IMR-90 (cell line): Measurements from ENCODE around the gene SCN8A. TPM values are rescaled to one million over a fixed set of nuclear protein-coding genes. Genes with fewer than 3 reads are reported as not detected.

Source experiments
- ATAC-seq: fragments of 200-7000 bp; cut with Tn5 transposase; 2 replicates; pipeline ENCODE4 v1.9.1; 2020; ENCODE audit warnings: low read depth, mild to moderate bottlenecking, moderate library complexity
- BruUV-seq: library from RNA; stranded (reverse); fragments of 400-500 nt; replicated peaks from 2 replicates; lab custom pipeline; 2021; lab: Mats Ljungman, UMichigan
- CTCF ChIA-PET: fragments of 300-600 bp; formaldehyde crosslinking; extraction: SDS; loops from one replicate; lab custom pipeline; 2021; ENCODE audit warnings: antibody characterized with exemption; lab: Yijun Ruan, JAX
- POLR2A ChIA-PET: fragments of 300-600 bp; sonication (Branson Sonifier 250); formaldehyde crosslinking; loops from one replicate; lab custom pipeline; 2022; ENCODE audit warnings: antibody characterized with exemption; ENCODE audit not compliant: unreplicated experiment; lab: Charles Lee
- DNase-seq: peaks from one replicate; pipeline ENCODE4 v3.0.0; 2013
- H2AFZ ChIP-seq: replicated peaks from 2 replicates; pipeline ENCODE3; 2013; ENCODE audit warnings: low read length, mild to moderate bottlenecking; ENCODE audit not compliant: poor library complexity
- H2AK5ac ChIP-seq: 2 replicates; pipeline ENCODE4 v1.6.1; 2013; ENCODE audit warnings: low read depth, low read length, inconsistent platforms
- H2AK9ac ChIP-seq: replicated peaks from 2 replicates; pipeline ENCODE3; 2013; ENCODE audit warnings: mild to moderate bottlenecking, low read depth, low read length, moderate library complexity; ENCODE audit not compliant: poor library complexity
- H2BK120ac ChIP-seq: 2 replicates; pipeline ENCODE4 v1.6.1; 2013; ENCODE audit warnings: low read depth, low read length, inconsistent platforms
- H2BK15ac ChIP-seq: 3 replicates; pipeline ENCODE4 v1.6.1; 2013; ENCODE audit warnings: low read depth, low read length, inconsistent platforms
- H2BK20ac ChIP-seq: 2 replicates; pipeline ENCODE4 v1.6.1; 2013; ENCODE audit warnings: low read depth, mild to moderate bottlenecking, inconsistent platforms, low read length, moderate library complexity
- H2BK5ac ChIP-seq: 2 replicates; pipeline ENCODE4 v1.6.1; 2013; ENCODE audit warnings: mild to moderate bottlenecking, low read depth, low read length, inconsistent platforms; ENCODE audit not compliant: poor library complexity, severe bottlenecking
- H3K14ac ChIP-seq: replicated peaks from 2 replicates; pipeline ENCODE4 v1.6.1; 2013; ENCODE audit warnings: low read depth, low read length, inconsistent platforms
- H3K18ac ChIP-seq: 2 replicates; pipeline ENCODE4 v1.6.1; 2013; ENCODE audit warnings: low read depth, low read length, control low read depth
- H3K23ac ChIP-seq: 2 replicates; pipeline ENCODE4 v1.6.1; 2013; ENCODE audit warnings: low read depth, low read length, inconsistent platforms
- H3K27ac ChIP-seq: 2 replicates; pipeline ENCODE4 v1.5.1; 2013; ENCODE audit warnings: mild to moderate bottlenecking, control low read depth, low read length; ENCODE audit not compliant: insufficient read depth
- H3K27me3 ChIP-seq: 2 replicates; pipeline ENCODE4 v1.6.1; 2013; ENCODE audit warnings: low read length; ENCODE audit not compliant: control insufficient read depth, insufficient read depth
- H3K36me3 ChIP-seq: 2 replicates; pipeline ENCODE4 v1.6.1; 2013; ENCODE audit warnings: low read length, mixed read lengths; ENCODE audit not compliant: control insufficient read depth, insufficient read depth
- H3K4ac ChIP-seq: 2 replicates; pipeline ENCODE4 v1.6.1; 2013; ENCODE audit warnings: low read depth, low read length, inconsistent platforms
- H3K4me1 ChIP-seq: 2 replicates; pipeline ENCODE4 v1.6.1; 2013; ENCODE audit warnings: low read length, mixed read lengths; ENCODE audit not compliant: control insufficient read depth, insufficient read depth
- H3K4me2 ChIP-seq: 2 replicates; pipeline ENCODE4 v1.6.1; 2013; ENCODE audit warnings: low read depth, mild to moderate bottlenecking, control low read depth, low read length, moderate library complexity
- H3K4me3 ChIP-seq: 2 replicates; pipeline ENCODE4 v1.5.1; 2013; ENCODE audit warnings: low read depth, mild to moderate bottlenecking, control low read depth, low read length, moderate library complexity; ENCODE audit not compliant: insufficient read depth
- H3K56ac ChIP-seq: 2 replicates; pipeline ENCODE4 v1.6.1; 2013; ENCODE audit warnings: low read length, inconsistent platforms; ENCODE audit not compliant: insufficient read depth; ENCODE audit errors: extremely low read depth
- H3K79me1 ChIP-seq, 2 experiments: 2 replicates each; pipeline ENCODE4 v1.6.1; 2013; ENCODE audit warnings: low read length in 2 of 2, inconsistent platforms in 1 of 2, low read depth in 1 of 2
- H3K9ac ChIP-seq: 2 replicates; pipeline ENCODE4 v1.6.1; 2013; ENCODE audit warnings: low read depth, low read length, control low read depth
- H3K9me1 ChIP-seq: 2 replicates; pipeline ENCODE4 v1.6.1; 2013; ENCODE audit warnings: low read length, inconsistent platforms; ENCODE audit not compliant: insufficient read depth
- H3K9me3 ChIP-seq: 2 replicates; pipeline ENCODE4 v1.6.1; 2013; ENCODE audit warnings: low read length; ENCODE audit not compliant: control insufficient read depth, insufficient read depth
- H4K20me1 ChIP-seq: 2 replicates; pipeline ENCODE4 v1.6.1; 2013; ENCODE audit warnings: low read length, inconsistent platforms; ENCODE audit not compliant: insufficient read depth
- H4K5ac ChIP-seq: 2 replicates; pipeline ENCODE4 v1.6.1; 2013; ENCODE audit warnings: mild to moderate bottlenecking, low read depth, low read length, control low read depth
- H4K8ac ChIP-seq, 2 experiments: 2 replicates each; pipeline ENCODE4 v1.6.1; 2013; ENCODE audit warnings: low read depth in 2 of 2, low read length in 2 of 2, control low read depth in 1 of 2, inconsistent platforms in 1 of 2
- H4K91ac ChIP-seq: 2 replicates; pipeline ENCODE4 v1.6.1; 2013; ENCODE audit warnings: low read depth, low read length, inconsistent platforms; ENCODE audit not compliant: insufficient read depth
- BHLHE40 ChIP-seq: fragments of 150-350 bp; IDR thresholded peaks from 2 replicates; pipeline ENCODE4 v1.6.1; 2016; ENCODE audit warnings: mild to moderate bottlenecking, low read depth, low read length
- CEBPB ChIP-seq: IDR thresholded peaks from 2 replicates; pipeline ENCODE4 v1.6.1; 2012; ENCODE audit warnings: low read depth, low read length, improper control_type of control experiment
- CHD1 ChIP-seq: IDR thresholded peaks from 2 replicates; pipeline ENCODE4 v1.6.1; 2012; ENCODE audit warnings: low read depth, low read length, improper control_type of control experiment
- ELK1 ChIP-seq: fragments of 150-350 bp; IDR thresholded peaks from 2 replicates; pipeline ENCODE4 v1.6.1; 2016; ENCODE audit warnings: low read depth, mild to moderate bottlenecking, low read length, moderate library complexity, borderline replicate concordance
- FOS ChIP-seq: fragments of 150-350 bp; IDR thresholded peaks from 2 replicates; pipeline ENCODE4 v1.6.1; 2016; ENCODE audit warnings: low read depth, low read length
- MAZ ChIP-seq: IDR thresholded peaks from 2 replicates; pipeline ENCODE4 v1.6.1; 2012; ENCODE audit warnings: low read depth, mild to moderate bottlenecking, low read length, improper control_type of control experiment, moderate library complexity, borderline replicate concordance
- MXI1 ChIP-seq: IDR thresholded peaks from 2 replicates; pipeline ENCODE4 v1.6.1; 2012; ENCODE audit warnings: low read depth, mild to moderate bottlenecking, low read length, moderate library complexity, borderline replicate concordance
- NFE2L2 ChIP-seq: fragments of 150-350 bp; IDR thresholded peaks from 2 replicates; pipeline ENCODE4 v1.6.1; 2016; ENCODE audit warnings: low read depth, mild to moderate bottlenecking, low read length
- POLR2A ChIP-seq: IDR thresholded peaks from 2 replicates; pipeline ENCODE4 v1.6.1; 2012; ENCODE audit warnings: mild to moderate bottlenecking, low read depth, low read length
- RAD21 ChIP-seq: IDR thresholded peaks from 2 replicates; pipeline ENCODE4 v1.6.1; 2012; ENCODE audit warnings: low read length, improper control_type of control experiment
- RCOR1 ChIP-seq: IDR thresholded peaks from 2 replicates; pipeline ENCODE4 v1.6.1; 2012; ENCODE audit warnings: mild to moderate bottlenecking, low read length, improper control_type of control experiment; ENCODE audit not compliant: insufficient replicate concordance
- RFX5 ChIP-seq: IDR thresholded peaks from 2 replicates; pipeline ENCODE4 v1.8.0; 2012; ENCODE audit warnings: low read depth, mild to moderate bottlenecking, low read length, moderate library complexity
- USF2 ChIP-seq: fragments of 150-350 bp; IDR thresholded peaks from 2 replicates; pipeline ENCODE4 v1.6.1; 2017; ENCODE audit warnings: mild to moderate bottlenecking, antibody characterized with exemption, low read length, low read depth
- WGBS, 2 experiments: methylation state at CpG; one replicate each; pipeline versions ENCODE4 v1.1.5 to v1.1.7; 2013; ENCODE audit warnings: missing lambda C conversion rate in 2 of 2; ENCODE audit not compliant: insufficient read length in 1 of 2; ENCODE audit errors: extremely low coverage in 2 of 2; 5-methylcytosine and 5-hydroxymethylcytosine counted together
- dilution Hi-C: fragments of 300-500 bp; cut with HindIII; formaldehyde crosslinking; loops from one replicate; pipeline ENCODE4 v1.14.3; 2018; ENCODE audit warnings: low sequenced_read_pairs; ENCODE audit not compliant: unreplicated experiment
- in situ Hi-C: fragments of 300-500 bp; cut with MboI; formaldehyde crosslinking; loops from 3 replicates; pipeline ENCODE4 v1.14.3; 2019; ENCODE audit warnings: low sequenced_read_pairs, inconsistent platforms, mixed read lengths
- intact Hi-C: fragments of 100-400 bp; cut with micrococcal nuclease; formaldehyde crosslinking; loops from 2 replicates; pipeline ENCODE4 v1.10.0; 2022
- polyA plus RNA-seq, 3 experiments: library from polyadenylated mRNA; depleted of rRNA; stranded (reverse); fragments of >200 nt; gene quantifications; 2 replicates each; pipeline ENCODE4 v1.2.3, GENCODE V29; 2012; ENCODE audit warnings: low replicate concordance in 1 of 3
- total RNA-seq: library from RNA; depleted of rRNA; stranded (reverse); fragments of >200 nt; gene quantifications from 2 replicates; pipeline ENCODE4 v1.2.3, GENCODE V29; 2012
- TF ChIP-seq, protein P1 (sequence below): conservative IDR thresholded peaks from 2 replicates; pipeline ENCODE4 v1.5.1; 2012; ENCODE audit warnings: mild to moderate bottlenecking, low read depth, low read length, improper control_type of control experiment

The SCN8A gene
- total and polyA plus RNA-seq, 2 of the 4 experiments (the other 2 are of a cell fraction) = 6.9 to 19.7 TPM

GRCh38 chr12:51669271-51669670, 78.2 kb downstream of the SCN8A start:
- Histone ChIP-seq H3K14ac (no peak overlapping the region), H4K8ac (no peak overlapping the region), H3K36me3 (no peaks in the 10 kb centered on the region), H3K9me3 (no peaks in the 10 kb centered on the region), H4K20me1 (no peaks in the 10 kb centered on the region), H2BK120ac (no peak overlapping the region), H3K9ac (no peak overlapping the region), H2BK15ac (no peak overlapping the region), H4K5ac (no peak overlapping the region), H3K27me3 (no peaks in the 10 kb centered on the region), H4K91ac (no peak overlapping the region), H3K9me1 (no peaks in the 10 kb centered on the region), H2BK20ac (no peak overlapping the region), H3K4ac (no peak overlapping the region), H3K23ac (no peak overlapping the region), H2AFZ (no peak overlapping the region), H3K4me2 (no peak overlapping the region), H3K4me3 (no peak overlapping the region), H3K27ac (no peak overlapping the region), H2AK9ac (no peak overlapping the region), H2BK5ac (no peak overlapping the region), H3K56ac (no peak overlapping the region), H3K4me1 (peaks cover 2% of the 10 kb centered on the region; the same call in 1 of the 2 replicates), H2AK5ac (no peak overlapping the region), H3K18ac (no peak overlapping the region), H3K79me1 (peaks cover 2 to 11% of the 10 kb centered on the region in 2 experiments; a peak in 3 of 4 replicates)
- TF ChIP-seq RAD21 = no peak
- TF ChIP-seq, protein P1, sequence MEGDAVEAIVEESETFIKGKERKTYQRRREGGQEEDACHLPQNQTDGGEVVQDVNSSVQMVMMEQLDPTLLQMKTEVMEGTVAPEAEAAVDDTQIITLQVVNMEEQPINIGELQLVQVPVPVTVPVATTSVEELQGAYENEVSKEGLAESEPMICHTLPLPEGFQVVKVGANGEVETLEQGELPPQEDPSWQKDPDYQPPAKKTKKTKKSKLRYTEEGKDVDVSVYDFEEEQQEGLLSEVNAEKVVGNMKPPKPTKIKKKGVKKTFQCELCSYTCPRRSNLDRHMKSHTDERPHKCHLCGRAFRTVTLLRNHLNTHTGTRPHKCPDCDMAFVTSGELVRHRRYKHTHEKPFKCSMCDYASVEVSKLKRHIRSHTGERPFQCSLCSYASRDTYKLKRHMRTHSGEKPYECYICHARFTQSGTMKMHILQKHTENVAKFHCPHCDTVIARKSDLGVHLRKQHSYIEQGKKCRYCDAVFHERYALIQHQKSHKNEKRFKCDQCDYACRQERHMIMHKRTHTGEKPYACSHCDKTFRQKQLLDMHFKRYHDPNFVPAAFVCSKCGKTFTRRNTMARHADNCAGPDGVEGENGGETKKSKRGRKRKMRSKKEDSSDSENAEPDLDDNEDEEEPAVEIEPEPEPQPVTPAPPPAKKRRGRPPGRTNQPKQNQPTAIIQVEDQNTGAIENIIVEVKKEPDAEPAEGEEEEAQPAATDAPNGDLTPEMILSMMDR = no peak
- no peak for TF ChIP-seq CEBPB
- no peak for TF ChIP-seq RCOR1
- no peak for TF ChIP-seq FOS
- TF ChIP-seq ELK1 = no peak
- TF ChIP-seq RFX5 = no peak
- TF ChIP-seq NFE2L2 = no peak
- no peak for TF ChIP-seq USF2
- no peak for TF ChIP-seq MAZ
- TF ChIP-seq POLR2A = no peak
- TF ChIP-seq MXI1 = no peak
- no peak for TF ChIP-seq BHLHE40
- no peak for TF ChIP-seq CHD1
- in situ Hi-C loops = no loop called here
- ATAC-seq (no peak), DNase-seq (no peak)
- ChIA-PET POLR2A (no interaction called here), CTCF (no interaction called here)
- intact Hi-C loops = loop anchor here (5.0 kb wide), 1 partner anchor 37 kb away; no protein-coding TSS in a partner anchor
- no CpG with 5 or more reads among the region's 2 CpGs for WGBS, 2 experiments
- dilution Hi-C loops = no loop called here
- no TSS peak for BruUV-seq
